GM13977 (cell line): Measurements from ENCODE around the gene SAA2.

Experiments
- DNase-seq: peaks from one replicate; pipeline ENCODE4 v3.0.0; 2012; ENCODE audit warnings: low spot score
- CTCF ChIP-seq: IDR thresholded peaks from 2 replicates; pipeline ENCODE4 v1.5.1; 2012; ENCODE audit warnings: mild to moderate bottlenecking, control low read depth; ENCODE audit not compliant: insufficient read depth; ENCODE audit errors: extremely low read depth, missing control alignments
- in situ Hi-C: fragments of 300-500 bp; cut with MboI; formaldehyde crosslinking; loops from one replicate; pipeline ENCODE4 v1.12.0; 2022; ENCODE audit warnings: low sequenced_read_pairs, low pct_unique_long_range_greater_than_20kb, mixed read lengths, inconsistent platforms; ENCODE audit not compliant: unreplicated experiment

The SAA2 gene

GRCh38 chr11:18236664-18237356, 11.7 kb downstream of the SAA2 start, which contains the start of gene SAA4:
Gene SAA4 (minus strand): TSS chr11:18236802. CDS start chr11:18235926, 876 bp downstream.
- no peak for DNase-seq
- in situ Hi-C loops, result no loop called here
- no peak for TF ChIP-seq CTCF

GRCh38 chr11:18235394-18236334, 12.8 kb downstream of the SAA2 start:
- DNase-seq, result no peak
- no peak for TF ChIP-seq CTCF
- in situ Hi-C loops, result no loop called here

GRCh38 chr11:18233912-18234311, 14.6 kb downstream of the SAA2 start:
- no peak for DNase-seq
- no peak for TF ChIP-seq CTCF
- in situ Hi-C loops, result no loop called here

DNA sequence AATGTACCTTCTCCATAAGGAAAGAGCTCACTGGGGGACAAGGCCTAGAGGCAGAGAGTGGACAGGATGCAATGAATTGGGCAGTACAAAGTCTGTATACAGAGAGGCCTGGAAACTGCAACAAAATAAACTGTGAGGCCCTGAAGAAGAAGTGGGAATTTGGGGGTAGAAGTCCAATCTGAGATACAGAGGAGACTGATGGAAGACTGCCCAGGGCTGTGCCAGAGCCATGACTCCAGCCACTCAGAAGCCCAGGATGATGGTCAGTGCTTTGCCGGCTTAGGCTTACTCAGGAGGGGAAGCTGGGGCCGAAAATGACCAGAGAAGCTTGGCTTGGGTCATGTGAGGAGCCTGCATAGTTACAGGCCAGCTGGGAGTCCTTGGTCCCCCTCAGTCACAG, 17.6 kb downstream of the SAA2 start:
- no peak for DNase-seq
- no peak for TF ChIP-seq CTCF
- in situ Hi-C loops, result no loop called here

- DNase-seq, result peak; percentile 65
- in situ Hi-C loops, result no loop called here
- TF ChIP-seq CTCF, result no peak
These were observed 19.0 kb downstream of the SAA2 start for GRCh38 chr11:18229501-18229900.

- no peak for TF ChIP-seq CTCF
- DNase-seq, result no peak
- in situ Hi-C loops, result no loop called here
These were observed 22.6 kb downstream of the SAA2 start for GRCh38 chr11:18225913-18226312.
